Activated T-cell treated with anti-CD3 and anti-CD28 coated beads, Interleukin-2, amount 50 U/mL, for 4 hours (primary cell): Measurements from ENCODE around the gene CALN1. TPM values are rescaled to one million over a fixed set of nuclear protein-coding genes. Genes with fewer than 3 reads are reported as not detected.
"Not testable (repeated sequence)": the region's sequence is repeated elsewhere in the genome, so short reads cannot be mapped to it uniquely, and the experiment has no call there.

Experiments
- ATAC-seq, 2 donors: fragments of 200-7000 bp; cut with Tn5 transposase; one replicate each; pipeline ENCODE4 v1.10.0; 2021
- DNase-seq: peaks from one replicate; pipeline ENCODE4 v3.0.0-alpha.2; 2020
- H3K27me3 Mint-ChIP-seq: one replicate; pipeline ENCODE4 v1.8.0; 2021; ENCODE audit warnings: low read depth, mixed read lengths
- H3K36me3 Mint-ChIP-seq: one replicate; pipeline ENCODE4 v1.8.0; 2022; ENCODE audit warnings: mixed read lengths; ENCODE audit not compliant: insufficient read depth
- H3K4me1 Mint-ChIP-seq: one replicate; pipeline ENCODE4 v1.8.0; 2021; ENCODE audit warnings: low read depth, mixed read lengths
- H3K4me3 Mint-ChIP-seq: one replicate; pipeline ENCODE4 v1.8.0; 2021; ENCODE audit warnings: mild to moderate bottlenecking, moderate library complexity, mixed read lengths
- H3K9me3 Mint-ChIP-seq: one replicate; pipeline ENCODE4 v1.8.0; 2021; ENCODE audit warnings: mixed read lengths
- total RNA-seq, 3 donors: library from RNA; stranded (reverse); gene quantifications; one replicate each; pipeline ENCODE4 v1.2.1, GENCODE V29; 2021

The CALN1 gene
- total RNA-seq, 3 donors from 2014 or later = 0.03 to 0.30 (median 0.10) TPM

GRCh38 chr7:72080865-72081510, 331.1 kb downstream of the CALN1 start:
- H3K9me3 Mint-ChIP-seq = peaks cover 3% of the 10 kb centered on the region
- ATAC-seq (no peak), DNase-seq (no peak)
- no peaks in the 10 kb centered on the region for H3K27me3 Mint-ChIP-seq
- no peak overlapping the region for H3K4me3 Mint-ChIP-seq
- H3K4me1 Mint-ChIP-seq = no peaks in the 10 kb centered on the region
- H3K36me3 Mint-ChIP-seq = no peaks in the 10 kb centered on the region

GRCh38 chr7:72080341-72080766, 331.8 kb downstream of the CALN1 start:
- Mint-ChIP-seq H3K27me3 (no peaks in the 10 kb centered on the region), H3K4me3 (no peak overlapping the region), H3K36me3 (no peaks in the 10 kb centered on the region), H3K9me3 (peaks cover 6% of the 10 kb centered on the region), H3K4me1 (no peaks in the 10 kb centered on the region)
- no peak for ATAC-seq
- no peak for DNase-seq

GRCh38 chr7:72078856-72079255, 333.3 kb downstream of the CALN1 start:
- DNase-seq = no peak
- no peak for ATAC-seq
- Mint-ChIP-seq H3K9me3 (peaks cover 8% of the 10 kb centered on the region), H3K4me3 (no peak overlapping the region), H3K4me1 (no peaks in the 10 kb centered on the region), H3K36me3 (no peaks in the 10 kb centered on the region), H3K27me3 (no peaks in the 10 kb centered on the region)

DNA sequence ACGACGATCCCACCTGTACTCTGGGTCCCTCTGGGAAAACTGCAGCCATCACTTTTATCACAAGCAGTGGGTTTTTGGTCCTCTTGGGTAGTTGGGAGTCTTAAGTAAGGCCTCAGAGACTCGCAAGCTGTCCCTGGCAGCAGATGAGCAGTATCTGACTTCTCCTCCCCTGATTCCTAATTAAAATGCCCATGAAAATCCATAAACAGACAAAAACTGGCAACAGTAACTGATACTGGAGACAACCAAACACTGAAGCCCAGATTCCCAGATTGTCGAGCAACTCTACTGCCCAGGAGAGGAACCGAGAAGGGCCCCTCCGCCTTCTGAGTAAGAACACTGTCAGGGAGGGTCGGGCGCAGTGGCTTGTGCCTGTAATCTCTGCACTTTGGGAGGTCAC, 333.8 kb downstream of the CALN1 start:
- Mint-ChIP-seq H3K36me3 (no peaks in the 10 kb centered on the region), H3K9me3 (peaks cover 10% of the 10 kb centered on the region), H3K4me1 (no peaks in the 10 kb centered on the region), H3K27me3 (no peaks in the 10 kb centered on the region), H3K4me3 (no peak overlapping the region)
- ATAC-seq = no peak
- DNase-seq = no peak

- Mint-ChIP-seq H3K27me3 (no peaks in the 10 kb centered on the region), H3K4me1 (no peaks in the 10 kb centered on the region), H3K9me3 (peaks cover 13% of the 10 kb centered on the region), H3K36me3 (no peaks in the 10 kb centered on the region), H3K4me3 (no peak overlapping the region)
- ATAC-seq = no peak
- no peak for DNase-seq
Measured at GRCh38 chr7:72077786-72078185, 334.4 kb downstream of the CALN1 start.

GRCh38 chr7:72072901-72073300, 339.2 kb downstream of the CALN1 start:
- no peak overlapping the region for H3K4me3 Mint-ChIP-seq
- ATAC-seq = no peak
- H3K4me1 Mint-ChIP-seq = no peaks in the 10 kb centered on the region
- no peaks in the 10 kb centered on the region for H3K36me3 Mint-ChIP-seq
- H3K27me3 Mint-ChIP-seq = no peaks in the 10 kb centered on the region
- H3K9me3 Mint-ChIP-seq = peaks cover 28% of the 10 kb centered on the region
- DNase-seq = no peak

DNA sequence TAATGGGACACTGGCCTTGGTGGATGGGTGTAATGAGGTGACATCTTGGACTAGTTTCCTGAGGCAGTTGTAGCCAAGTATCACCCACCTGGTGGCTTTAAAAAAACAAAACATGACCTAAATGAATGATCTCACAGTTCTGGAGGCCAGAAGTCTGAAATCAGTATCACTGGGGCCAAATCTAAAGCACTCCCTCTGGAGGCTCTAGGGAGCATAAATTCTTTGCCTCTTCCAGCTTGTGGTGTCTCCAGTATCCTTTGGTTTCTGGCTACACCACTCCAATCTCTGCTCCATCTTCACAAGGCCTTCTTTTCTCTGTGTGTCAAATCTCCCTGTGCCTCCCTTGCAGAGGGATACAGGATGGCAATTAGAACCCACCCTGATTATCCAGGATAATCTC, 342.9 kb downstream of the CALN1 start:
- Mint-ChIP-seq H3K36me3 (no peaks in the 10 kb centered on the region), H3K9me3 (peaks cover 22% of the 10 kb centered on the region), H3K4me1 (no peaks in the 10 kb centered on the region), H3K4me3 (no peak overlapping the region), H3K27me3 (no peaks in the 10 kb centered on the region)
- no peak for DNase-seq
- no peak for ATAC-seq

DNA sequence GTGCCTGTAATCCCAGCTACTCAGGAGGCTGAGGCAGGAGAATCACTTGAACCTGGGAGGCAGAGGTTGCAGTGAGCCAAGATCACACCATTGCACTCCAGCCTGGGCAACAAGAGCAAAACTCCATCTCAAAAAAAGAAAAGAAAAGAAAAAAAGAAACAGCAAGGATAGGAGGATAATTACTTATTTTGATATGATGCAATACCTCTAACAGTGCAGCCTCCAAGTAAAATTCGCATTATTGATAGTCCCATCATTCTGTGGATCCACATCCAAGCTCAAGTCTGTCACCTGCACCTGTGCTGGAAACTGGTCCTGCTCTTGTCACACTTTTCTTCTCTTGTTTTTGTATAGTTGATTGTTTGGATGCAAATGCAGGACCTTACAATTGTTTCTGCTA, 346.4 kb downstream of the CALN1 start:
- not testable (repeated sequence) for H3K9me3 Mint-ChIP-seq, H3K36me3 Mint-ChIP-seq, ATAC-seq, H3K27me3 Mint-ChIP-seq, H3K4me3 Mint-ChIP-seq, H3K4me1 Mint-ChIP-seq, DNase-seq

DNA sequence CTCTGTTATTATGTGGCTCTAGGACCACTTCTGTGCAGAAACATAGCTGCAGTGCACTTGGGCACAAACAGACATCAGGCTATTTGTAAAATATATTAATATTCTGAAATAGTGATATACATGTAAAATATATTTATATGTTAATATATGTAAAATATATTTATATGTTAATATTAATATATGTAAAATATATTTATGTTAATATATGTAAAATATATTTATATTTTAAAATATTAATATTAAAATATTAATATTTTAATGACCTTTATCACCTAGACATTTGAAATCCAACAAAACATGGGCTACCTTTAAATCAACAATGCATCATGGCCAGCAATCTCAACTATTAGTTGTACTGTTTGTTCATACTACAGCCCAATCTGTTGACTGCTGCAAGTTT, 347.2 kb downstream of the CALN1 start:
- no peak for ATAC-seq
- H3K4me1 Mint-ChIP-seq = no peaks in the 10 kb centered on the region
- DNase-seq = no peak
- no peak overlapping the region for H3K4me3 Mint-ChIP-seq
- H3K36me3 Mint-ChIP-seq = no peaks in the 10 kb centered on the region
- peaks cover 12% of the 10 kb centered on the region for H3K9me3 Mint-ChIP-seq
- no peaks in the 10 kb centered on the region for H3K27me3 Mint-ChIP-seq

DNA sequence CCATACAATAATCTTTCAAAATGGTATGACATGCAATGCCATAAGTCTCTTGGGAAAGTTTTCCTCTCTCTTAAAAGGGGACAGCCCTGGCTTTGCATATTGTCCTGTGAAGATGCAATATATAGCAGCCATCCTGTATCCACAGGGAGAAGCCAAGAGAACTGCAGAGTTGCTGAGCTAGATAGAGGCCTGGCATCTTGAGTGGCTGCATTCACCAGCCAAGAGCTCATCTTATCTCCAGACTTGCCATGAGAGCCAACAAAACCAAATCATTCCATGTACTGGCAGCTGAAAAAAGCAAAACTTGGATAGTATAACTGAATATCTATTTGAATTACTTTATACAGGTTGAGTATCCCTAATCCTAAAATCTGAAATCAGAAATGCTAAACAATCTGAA, 348.8 kb downstream of the CALN1 start:
- H3K27me3 Mint-ChIP-seq = no peaks in the 10 kb centered on the region
- no peaks in the 10 kb centered on the region for H3K36me3 Mint-ChIP-seq
- DNase-seq (no peak), ATAC-seq (no peak)
- no peak overlapping the region for H3K4me3 Mint-ChIP-seq
- peaks cover 12% of the 10 kb centered on the region for H3K9me3 Mint-ChIP-seq
- no peaks in the 10 kb centered on the region for H3K4me1 Mint-ChIP-seq

DNA sequence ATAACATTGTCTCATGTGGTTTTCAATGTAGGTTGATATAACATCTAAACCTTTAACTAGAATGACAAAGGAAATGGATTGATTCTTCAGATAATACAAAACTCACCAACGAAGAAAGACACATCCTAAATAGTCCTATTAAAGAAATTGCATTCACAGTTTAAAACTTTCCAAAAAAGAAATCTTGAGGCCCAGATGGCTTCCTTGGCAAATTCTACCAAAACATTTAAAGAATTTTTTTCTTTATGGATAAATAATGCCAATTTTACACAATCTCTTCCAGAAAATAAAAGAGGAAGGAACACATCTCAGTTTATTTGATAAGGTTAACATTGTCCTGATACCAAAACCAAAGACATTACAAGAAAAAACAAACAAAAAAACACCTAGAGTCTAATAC, 349.5 kb downstream of the CALN1 start:
- DNase-seq = no peak
- Mint-ChIP-seq H3K4me3 (no peak overlapping the region), H3K36me3 (no peaks in the 10 kb centered on the region), H3K9me3 (peaks cover 12% of the 10 kb centered on the region), H3K27me3 (no peaks in the 10 kb centered on the region), H3K4me1 (no peaks in the 10 kb centered on the region)
- ATAC-seq = no peak

- Mint-ChIP-seq H3K9me3 (peaks cover 13% of the 10 kb centered on the region), H3K4me1 (no peaks in the 10 kb centered on the region), H3K4me3 (no peak overlapping the region), H3K27me3 (no peaks in the 10 kb centered on the region), H3K36me3 (no peaks in the 10 kb centered on the region)
- DNase-seq (no peak), ATAC-seq (no peak)
Measured at GRCh38 chr7:72059925-72060324, 352.2 kb downstream of the CALN1 start.

DNA sequence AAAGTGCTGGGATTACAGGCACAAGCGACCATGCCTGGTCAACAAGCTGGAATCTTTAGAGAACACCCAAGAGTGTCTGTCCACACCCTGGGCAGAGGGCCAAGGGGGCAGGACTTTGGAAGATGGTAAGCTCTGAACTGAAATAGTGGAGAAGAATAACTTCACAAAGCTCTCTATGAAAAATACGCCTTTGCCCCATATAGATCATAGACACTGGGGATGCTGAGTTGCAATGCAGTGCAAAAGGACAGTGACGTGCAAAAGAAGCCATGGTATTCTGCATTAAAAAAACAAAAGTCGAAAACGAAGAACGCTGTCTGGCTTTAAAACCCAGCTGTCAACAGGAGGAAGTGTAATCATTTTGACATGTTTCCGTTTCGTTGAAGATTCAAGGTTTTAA, 353.6 kb downstream of the CALN1 start:
- no peak for ATAC-seq
- H3K4me1 Mint-ChIP-seq = no peaks in the 10 kb centered on the region
- no peaks in the 10 kb centered on the region for H3K36me3 Mint-ChIP-seq
- H3K27me3 Mint-ChIP-seq = no peaks in the 10 kb centered on the region
- DNase-seq = no peak
- no peak overlapping the region for H3K4me3 Mint-ChIP-seq
- peaks cover 18% of the 10 kb centered on the region for H3K9me3 Mint-ChIP-seq

DNA sequence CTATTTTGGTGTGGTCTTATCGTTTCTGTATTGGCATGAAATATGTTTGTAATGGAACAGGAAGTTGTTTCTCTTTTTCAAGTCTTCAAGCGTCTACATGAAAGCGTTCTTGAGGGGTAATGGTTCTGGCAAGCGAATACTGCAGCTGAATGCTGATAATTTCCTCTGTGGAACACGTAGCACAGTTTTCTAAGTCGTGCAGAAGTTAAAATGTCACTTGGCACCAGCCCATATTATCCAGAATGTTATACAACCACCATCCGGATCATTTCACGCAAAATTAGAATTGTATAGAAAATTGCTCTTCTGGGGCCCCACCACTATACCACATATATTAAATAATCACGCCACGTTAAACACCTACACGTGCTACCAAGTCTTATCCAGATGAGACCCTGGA, 354.3 kb downstream of the CALN1 start:
- no peaks in the 10 kb centered on the region for H3K36me3 Mint-ChIP-seq
- H3K4me3 Mint-ChIP-seq = no peak overlapping the region
- no peaks in the 10 kb centered on the region for H3K27me3 Mint-ChIP-seq
- H3K4me1 Mint-ChIP-seq = no peaks in the 10 kb centered on the region
- H3K9me3 Mint-ChIP-seq = peaks cover 18% of the 10 kb centered on the region
- no peak for DNase-seq
- ATAC-seq = no peak

- Mint-ChIP-seq H3K27me3 (no peaks in the 10 kb centered on the region), H3K36me3 (no peaks in the 10 kb centered on the region), H3K4me1 (no peaks in the 10 kb centered on the region), H3K4me3 (no peak overlapping the region), H3K9me3 (peaks cover 18% of the 10 kb centered on the region)
- DNase-seq (no peak), ATAC-seq (no peak)
Measured at GRCh38 chr7:72057231-72057630, 354.9 kb downstream of the CALN1 start.

- no peaks in the 10 kb centered on the region for H3K36me3 Mint-ChIP-seq
- H3K9me3 Mint-ChIP-seq = peaks cover 6% of the 10 kb centered on the region
- no peaks in the 10 kb centered on the region for H3K4me1 Mint-ChIP-seq
- H3K4me3 Mint-ChIP-seq = no peak overlapping the region
- H3K27me3 Mint-ChIP-seq = no peaks in the 10 kb centered on the region
- ATAC-seq = no peak
- DNase-seq = no peak
Measured at GRCh38 chr7:72055426-72055825, 356.7 kb downstream of the CALN1 start.
